Thyroid gland (tissue), 4 donors: Measurements from ENCODE around the gene SPATA31A6.
"Not testable (repeated sequence)": the region's sequence is repeated elsewhere in the genome, so short reads cannot be mapped to it uniquely, and the experiment has no call there.

Experiments used
- CTCF ChIP-seq, 6 experiments: fragments of 200-600 bp in 3 of 6; fragments of 450-650 bp in 3 of 6; sonication (generic) in 3 of 6; IDR thresholded peaks; one replicate each; pipeline ENCODE4 v1.5.1; 2016 to 2019; ENCODE audit warnings: antibody characterized with exemption in 6 of 6, mild to moderate bottlenecking in 2 of 6, inconsistent platforms in 1 of 6, moderate library complexity in 1 of 6
- POLR2A ChIP-seq, 2 donors: fragments of 450-650 bp; IDR thresholded peaks; one replicate each; pipeline ENCODE4 v1.6.1; 2017; ENCODE audit warnings: antibody characterized with exemption in 2 of 2, mild to moderate bottlenecking in 2 of 2, moderate library complexity in 1 of 2

- TF ChIP-seq CTCF, POLR2A (IDR thresholded peaks at IDR 0.05): not testable (repeated sequence)
Measured at GRCh38 chr9:42238862-42239261, 55.4 kb downstream of the SPATA31A6 start.
